Stimulated activated CD4-positive, alpha-beta T cell treated with anti-CD3 and anti-CD28 coated beads, Interleukin-12 subunit alpha, Interleukin-12 subunit beta, amount 100 ng/mL, for 24 hours (primary cell): Measurements from ENCODE around the gene MMEL1.
"Not testable (repeated sequence)": the region's sequence is repeated elsewhere in the genome, so short reads cannot be mapped to it uniquely, and the experiment has no call there.

Experiments
- DNase-seq, 2 experiments: peaks; one replicate each; pipeline ENCODE4 v3.0.0-alpha.2; 2020; ENCODE audit warnings: low read depth in 2 of 2

The MMEL1 gene

GRCh38 chr1:2573250-2573920 is 59.4 kb downstream of the MMEL1 start:
- DNase-seq: no peak

GRCh38 chr1:2571348-2571747 is 61.5 kb downstream of the MMEL1 start:
- no peak for DNase-seq

- DNase-seq: no peak
These were observed 62.5 kb downstream of the MMEL1 start for GRCh38 chr1:2570332-2570731.

- not testable (repeated sequence) for DNase-seq
These were observed 63.1 kb downstream of the MMEL1 start for GRCh38 chr1:2569703-2570102.

- DNase-seq: no peak
These were observed 63.8 kb downstream of the MMEL1 start for GRCh38 chr1:2569060-2569459.

- DNase-seq: not testable (repeated sequence)
These were observed 64.5 kb downstream of the MMEL1 start for GRCh38 chr1:2568187-2568816.

- no peak for DNase-seq
These were observed 65.6 kb downstream of the MMEL1 start for GRCh38 chr1:2567083-2567679.

- DNase-seq: no peak
These were observed 66.4 kb downstream of the MMEL1 start for GRCh38 chr1:2566101-2567045.

- no peak for DNase-seq
These were observed 67.9 kb downstream of the MMEL1 start for GRCh38 chr1:2564815-2565374.

- no peak for DNase-seq
These were observed 68.6 kb downstream of the MMEL1 start for GRCh38 chr1:2564006-2564814.

GRCh38 chr1:2563205-2563604 is 69.6 kb downstream of the MMEL1 start:
- no peak for DNase-seq

GRCh38 chr1:2561898-2562895 is 70.6 kb downstream of the MMEL1 start:
- DNase-seq: no peak

- DNase-seq: no peak
These were observed 71.4 kb downstream of the MMEL1 start for GRCh38 chr1:2561446-2561845.

GRCh38 chr1:2560299-2561073 is 72.3 kb downstream of the MMEL1 start:
- no peak for DNase-seq

GRCh38 chr1:2559509-2560298 is 73.1 kb downstream of the MMEL1 start:
- no peak for DNase-seq

GRCh38 chr1:2558861-2559260 is 74.0 kb downstream of the MMEL1 start:
- no peak for DNase-seq

GRCh38 chr1:2558420-2558819 is 74.4 kb downstream of the MMEL1 start:
- no peak for DNase-seq
